22Rv1 (cell line): ENCODE results near the gene LEFTY2.

Experiments used
- H3K27ac ChIP-seq: fragments of 450-650 bp; 2 replicates; pipeline ENCODE4 v1.5.1; 2017
- ZFX ChIP-seq: fragments of 450-650 bp; IDR thresholded peaks from 2 replicates; pipeline ENCODE4 v1.6.1; 2017; ENCODE audit warnings: antibody characterized with exemption, borderline replicate concordance
- TF ChIP-seq, protein P1 (sequence below): fragments of 450-650 bp; IDR thresholded peaks from 2 replicates; pipeline ENCODE4 v1.5.1; 2017; ENCODE audit warnings: mild to moderate bottlenecking

The LEFTY2 gene

DNA sequence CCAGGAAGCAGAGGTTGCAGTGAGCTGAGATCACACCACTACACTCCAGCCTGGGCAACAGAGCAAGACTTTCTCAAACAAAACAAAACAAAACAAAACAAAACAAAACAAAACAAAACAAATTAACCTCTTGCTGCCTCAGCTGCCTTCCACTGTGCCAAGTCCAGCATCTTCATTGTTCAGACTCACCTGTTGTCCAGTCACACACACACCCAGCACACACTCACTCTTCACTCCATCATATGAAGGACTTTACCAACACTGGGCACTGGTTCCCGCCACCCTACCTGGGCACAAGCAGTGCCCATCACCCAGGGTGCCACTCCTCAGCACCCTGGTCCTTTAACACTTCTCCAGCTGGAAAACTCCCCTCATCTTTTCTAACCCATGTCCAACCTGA is 31.5 kb downstream of the LEFTY2 start:
- no peak overlapping the region for H3K27ac ChIP-seq
- no peak for TF ChIP-seq ZFX
- TF ChIP-seq, protein P1, sequence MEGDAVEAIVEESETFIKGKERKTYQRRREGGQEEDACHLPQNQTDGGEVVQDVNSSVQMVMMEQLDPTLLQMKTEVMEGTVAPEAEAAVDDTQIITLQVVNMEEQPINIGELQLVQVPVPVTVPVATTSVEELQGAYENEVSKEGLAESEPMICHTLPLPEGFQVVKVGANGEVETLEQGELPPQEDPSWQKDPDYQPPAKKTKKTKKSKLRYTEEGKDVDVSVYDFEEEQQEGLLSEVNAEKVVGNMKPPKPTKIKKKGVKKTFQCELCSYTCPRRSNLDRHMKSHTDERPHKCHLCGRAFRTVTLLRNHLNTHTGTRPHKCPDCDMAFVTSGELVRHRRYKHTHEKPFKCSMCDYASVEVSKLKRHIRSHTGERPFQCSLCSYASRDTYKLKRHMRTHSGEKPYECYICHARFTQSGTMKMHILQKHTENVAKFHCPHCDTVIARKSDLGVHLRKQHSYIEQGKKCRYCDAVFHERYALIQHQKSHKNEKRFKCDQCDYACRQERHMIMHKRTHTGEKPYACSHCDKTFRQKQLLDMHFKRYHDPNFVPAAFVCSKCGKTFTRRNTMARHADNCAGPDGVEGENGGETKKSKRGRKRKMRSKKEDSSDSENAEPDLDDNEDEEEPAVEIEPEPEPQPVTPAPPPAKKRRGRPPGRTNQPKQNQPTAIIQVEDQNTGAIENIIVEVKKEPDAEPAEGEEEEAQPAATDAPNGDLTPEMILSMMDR = no peak

DNA sequence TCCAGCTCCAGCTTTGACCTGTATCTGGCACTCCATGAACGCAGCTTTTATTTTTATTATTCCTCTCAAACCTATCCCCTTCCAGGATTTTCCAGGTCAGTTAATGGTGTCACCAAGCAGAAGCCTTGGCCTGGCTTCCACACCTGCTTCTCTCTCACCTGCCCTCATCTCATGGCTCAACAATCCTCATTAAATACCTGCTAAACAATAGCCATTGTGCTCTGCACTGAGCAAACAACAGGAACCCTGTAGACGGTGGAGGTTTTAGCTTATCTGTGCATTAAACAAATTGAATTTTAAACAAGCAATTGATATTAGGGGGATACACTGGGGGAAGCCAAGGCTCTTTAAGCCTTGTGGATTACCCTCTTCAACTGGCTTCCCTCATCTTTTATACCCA is 32.2 kb downstream of the LEFTY2 start:
- H3K27ac ChIP-seq = no peak overlapping the region
- TF ChIP-seq, protein P1 = no peak
- no peak for TF ChIP-seq ZFX

DNA sequence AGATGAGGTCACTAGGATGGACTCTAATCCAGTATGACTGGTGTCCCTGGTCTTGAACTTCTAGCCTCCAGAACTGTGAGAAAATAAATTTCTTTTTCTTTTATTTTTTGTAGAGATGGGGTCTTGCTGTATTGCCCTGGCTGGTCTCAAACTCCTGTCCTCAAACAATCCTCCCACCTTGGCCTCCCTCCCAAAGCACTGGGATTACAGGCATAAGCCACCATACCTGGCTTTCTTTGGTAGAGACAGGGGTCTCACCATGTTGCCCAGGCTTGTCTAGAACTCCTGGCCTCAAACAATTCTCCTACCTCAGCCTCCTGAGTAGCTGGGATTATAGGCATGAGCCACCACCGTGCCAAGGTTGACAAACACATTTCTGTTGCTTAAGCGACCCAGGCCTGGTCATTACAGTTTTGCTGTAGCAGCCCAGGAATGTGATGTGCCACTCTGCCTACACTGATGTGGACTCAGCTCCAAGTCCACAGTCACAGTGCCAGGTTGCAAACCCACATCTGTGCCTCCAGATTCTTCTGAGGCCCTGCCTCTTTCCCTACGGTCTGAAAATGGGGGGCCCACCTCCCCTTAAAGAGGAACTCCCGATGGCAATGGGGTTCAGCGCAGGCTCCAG is 32.9 kb downstream of the LEFTY2 start:
- no peak overlapping the region for H3K27ac ChIP-seq
- no peak for TF ChIP-seq ZFX
- TF ChIP-seq, protein P1 = no peak

DNA sequence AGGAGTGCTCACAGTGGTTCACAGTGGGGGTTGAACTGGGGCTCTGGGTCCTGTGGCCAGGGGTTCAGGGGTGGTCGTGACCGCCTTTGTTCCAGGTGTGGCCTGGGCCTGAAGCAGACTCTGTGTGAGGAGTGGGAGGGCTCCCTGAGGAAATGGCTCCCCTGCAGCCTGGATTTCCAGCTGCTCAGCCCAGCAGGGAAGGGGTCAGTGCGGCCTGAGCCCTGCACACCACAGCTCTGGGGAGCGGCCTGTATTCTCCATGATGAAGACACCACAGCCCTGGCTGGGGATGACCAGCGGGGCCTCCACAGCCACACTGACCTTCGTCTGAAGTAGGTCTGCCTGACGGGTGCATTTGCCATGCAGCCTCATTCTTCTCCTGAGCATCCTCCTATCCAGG is 33.7 kb downstream of the LEFTY2 start:
- H3K27ac ChIP-seq = no peak overlapping the region
- TF ChIP-seq, protein P1 = no peak
- no peak for TF ChIP-seq ZFX

DNA sequence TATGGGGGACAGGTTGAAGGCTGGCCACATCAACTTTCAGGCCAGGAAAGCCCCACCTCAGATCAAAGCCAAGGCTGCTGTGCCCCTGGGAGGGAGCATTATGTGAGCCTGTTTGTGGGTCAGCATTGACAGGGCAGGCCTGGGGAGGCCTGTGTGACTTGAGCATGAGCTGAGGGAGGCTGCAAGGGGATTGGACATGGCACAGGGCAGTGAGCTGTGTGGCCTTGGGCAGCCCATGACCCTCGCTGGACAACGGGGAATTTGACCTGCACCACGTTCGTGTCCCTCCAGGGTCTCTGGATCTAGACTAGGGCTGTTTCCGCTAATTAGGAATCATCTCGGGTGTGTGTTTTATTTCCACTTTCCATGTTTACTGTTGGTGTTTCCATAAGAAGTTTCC is 34.6 kb downstream of the LEFTY2 start:
- no peak for TF ChIP-seq ZFX
- TF ChIP-seq, protein P1 = no peak
- H3K27ac ChIP-seq = no peak overlapping the region

DNA sequence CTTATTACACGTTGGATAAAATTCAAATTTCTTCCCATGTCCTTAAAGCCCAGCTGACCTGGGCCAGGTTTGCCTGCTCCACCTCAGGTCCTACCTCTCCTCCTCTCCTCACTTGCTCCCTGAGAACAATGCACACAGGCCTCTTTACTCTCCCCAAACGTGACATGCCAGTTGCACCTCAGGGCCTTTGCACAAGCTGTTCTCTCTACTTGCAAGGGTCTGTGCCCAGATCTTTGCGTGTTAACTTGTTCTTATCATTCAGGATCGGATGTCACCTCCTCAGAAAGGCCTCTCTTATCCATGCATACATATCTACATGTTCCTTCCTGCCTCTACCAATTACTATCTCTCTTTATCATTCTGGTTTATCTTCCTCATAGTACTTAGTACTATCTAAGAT is 37.4 kb downstream of the LEFTY2 start:
- TF ChIP-seq, protein P1 = no peak
- no peak for TF ChIP-seq ZFX
- no peak overlapping the region for H3K27ac ChIP-seq

DNA sequence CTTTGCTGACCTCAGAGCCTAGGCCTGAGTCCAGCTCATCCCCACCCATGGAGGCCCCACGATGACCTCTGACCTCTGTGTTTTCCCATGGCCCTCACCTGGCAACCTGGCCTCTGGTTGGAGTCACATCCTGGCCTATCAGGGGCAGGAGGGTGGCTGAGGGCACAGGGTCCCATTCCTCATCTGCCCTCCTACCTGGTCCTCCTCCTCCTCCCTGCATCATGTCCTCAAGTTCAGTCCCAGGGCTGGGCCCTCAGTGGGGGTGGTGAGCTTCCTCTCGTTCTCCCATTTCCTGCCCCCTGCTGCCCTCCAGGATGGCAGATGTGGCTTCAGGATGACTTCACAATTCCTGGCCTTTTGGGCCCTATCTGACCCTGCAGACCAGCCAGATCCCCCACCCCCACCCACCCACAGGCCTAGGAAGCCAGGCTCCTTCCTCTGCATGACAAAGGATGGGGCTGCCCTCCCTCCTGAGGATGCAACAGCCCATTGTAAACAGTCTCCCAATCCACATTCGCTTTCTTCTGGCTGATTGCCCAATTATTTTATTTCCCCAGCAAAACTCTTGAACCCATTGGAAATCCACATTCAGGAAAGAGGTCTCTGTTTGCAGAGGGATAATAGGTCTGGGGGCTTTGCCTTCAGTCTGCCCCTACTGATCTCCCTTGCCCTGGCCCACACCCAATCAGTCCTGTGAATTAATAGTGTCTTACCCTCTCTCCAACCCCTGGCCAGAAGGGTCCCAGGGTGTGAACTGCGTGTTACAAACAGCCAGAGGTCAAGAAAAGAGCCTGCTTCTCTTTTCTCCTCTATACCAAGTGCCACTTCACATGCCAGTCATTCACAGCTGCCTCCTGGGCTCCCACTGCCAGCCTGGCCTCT is 41.7 kb downstream of the LEFTY2 start:
- TF ChIP-seq ZFX = no peak
- TF ChIP-seq, protein P1 = no peak
- no peak overlapping the region for H3K27ac ChIP-seq
